ENCODE results near the gene CLDN1. TPM values are rescaled to one million over a fixed set of nuclear protein-coding genes. Genes with fewer than 3 reads are reported as not detected.
A peak's percentile ranks its signal among the peaks of the same experiment; 100 is the strongest.

CLDN1 gene
- total RNA-seq, 1 donor from 2014 or later: not detected

- intact Hi-C loops (cut with DNase I): no loop called here
- DNase-seq (no peak), ATAC-seq (ENCODE audit: poor library complexity) (no peak)
Measured at GRCh38 chr3:190337301-190337700, 15.1 kb upstream of the CLDN1 start.

GRCh38 chr3:190336516-190337189 lies 14.4 kb upstream of the CLDN1 start:
- ATAC-seq (ENCODE audit: poor library complexity): peak; percentile 66

GRCh38 chr3:190333961-190334360 lies 11.7 kb upstream of the CLDN1 start:
- DNase-seq (no peak), ATAC-seq (ENCODE audit: poor library complexity) (no peak)
- intact Hi-C loops (cut with DNase I): no loop called here

More at GRCh38 chr3:190336516-190337189, 14.4 kb upstream of the CLDN1 start:
- no peak for DNase-seq
- intact Hi-C loops (cut with DNase I): no loop called here

GRCh38 chr3:190330936-190331734 lies 8.9 kb upstream of the CLDN1 start:
- DNase-seq: no peak
- no peak for ATAC-seq (ENCODE audit: poor library complexity)
- intact Hi-C loops (cut with DNase I): no loop called here

GRCh38 chr3:190326930-190327329 lies 4.7 kb upstream of the CLDN1 start:
- ATAC-seq (ENCODE audit: poor library complexity) (peak; percentile 74), DNase-seq (no peak)
- intact Hi-C loops (cut with DNase I): loop anchor here (10.0 kb wide), 1 partner anchor 102 kb away; no protein-coding TSS in a partner anchor

- intact Hi-C loops (cut with DNase I): loop anchor here (10.0 kb wide), 1 partner anchor 102 kb away; no protein-coding TSS in a partner anchor
- DNase-seq (no peak), ATAC-seq (ENCODE audit: poor library complexity) (no peak)
Measured at GRCh38 chr3:190326361-190326760, 4.1 kb upstream of the CLDN1 start.

GRCh38 chr3:190325923-190326322 lies 3.7 kb upstream of the CLDN1 start:
- ATAC-seq (ENCODE audit: poor library complexity): no peak
- DNase-seq: no peak
- intact Hi-C loops (cut with DNase I): loop anchor here (10.0 kb wide), 1 partner anchor 101 kb away; no protein-coding TSS in a partner anchor

GRCh38 chr3:190323246-190323626 lies 990 bp upstream of the CLDN1 start:
- DNase-seq (no peak), ATAC-seq (ENCODE audit: poor library complexity) (peak; percentile 18)
- intact Hi-C loops (cut with DNase I): loop anchor here (5.0 to 10.0 kb wide), 2 partner anchors 98 to 361 kb away; no protein-coding TSS in a partner anchor

GRCh38 chr3:190322604-190323245 lies 479 bp upstream of the CLDN1 start:
- DNase-seq: no peak
- ATAC-seq (ENCODE audit: poor library complexity): peak; percentile 21
- intact Hi-C loops (cut with DNase I): loop anchor here (5.0 to 10.0 kb wide), 2 partner anchors 98 to 360 kb away; no protein-coding TSS in a partner anchor

- no peak for ATAC-seq (ENCODE audit: poor library complexity)
- intact Hi-C loops (cut with DNase I): loop anchor here (5.0 to 10.0 kb wide), 2 partner anchors 96 to 358 kb away; no protein-coding TSS in a partner anchor
- no peak for DNase-seq
Measured at GRCh38 chr3:190320594-190321362, 1.5 kb downstream of the CLDN1 start.

GRCh38 chr3:190319660-190320059 lies 2.6 kb downstream of the CLDN1 start:
- DNase-seq (no peak), ATAC-seq (ENCODE audit: poor library complexity) (no peak)
- intact Hi-C loops (cut with DNase I): loop anchor here (5.0 to 10.0 kb wide), 2 partner anchors 95 to 357 kb away; no protein-coding TSS in a partner anchor

- intact Hi-C loops (cut with DNase I): no loop called here
- DNase-seq (no peak), ATAC-seq (ENCODE audit: poor library complexity) (no peak)
Measured at GRCh38 chr3:190318666-190319065, 3.6 kb downstream of the CLDN1 start.

- intact Hi-C loops (cut with DNase I): no loop called here
- no peak for DNase-seq
- ATAC-seq (ENCODE audit: poor library complexity): no peak
Measured at GRCh38 chr3:190314741-190315140, 7.5 kb downstream of the CLDN1 start.

GRCh38 chr3:190309414-190309813 lies 12.8 kb downstream of the CLDN1 start:
- ATAC-seq (ENCODE audit: poor library complexity) (no peak), DNase-seq (no peak)
- intact Hi-C loops (cut with DNase I): no loop called here

GRCh38 chr3:190308154-190308553 lies 14.1 kb downstream of the CLDN1 start:
- no peak for DNase-seq
- intact Hi-C loops (cut with DNase I): no loop called here
- no peak for ATAC-seq (ENCODE audit: poor library complexity)

- intact Hi-C loops (cut with DNase I): no loop called here
- no peak for ATAC-seq (ENCODE audit: poor library complexity)
- DNase-seq: no peak
Measured at GRCh38 chr3:190307164-190307545, 15.1 kb downstream of the CLDN1 start.

- no peak for DNase-seq
- ATAC-seq (ENCODE audit: poor library complexity): peak; percentile 62
- intact Hi-C loops (cut with DNase I): no loop called here
Measured at GRCh38 chr3:190306513-190307163, 15.6 kb downstream of the CLDN1 start.

- intact Hi-C loops (cut with DNase I): no loop called here
- ATAC-seq (ENCODE audit: poor library complexity) (no peak), DNase-seq (no peak)
Measured at GRCh38 chr3:190306026-190306425, 16.2 kb downstream of the CLDN1 start.

All from Right ventricle myocardium superior (tissue), 1 donor.